ENCODE measurements around the gene VTCN1.

VTCN1 gene

GRCh38 chr1:117208580-117208979, 2.1 kb downstream of the VTCN1 start:
- DNase-seq: no peak

GRCh38 chr1:117205368-117205767, 5.4 kb downstream of the VTCN1 start:
- no peak for DNase-seq

GRCh38 chr1:117201808-117202207, 8.9 kb downstream of the VTCN1 start:
- no peak for DNase-seq

- DNase-seq: no peak
Observed at GRCh38 chr1:117198097-117198496, 12.6 kb downstream of the VTCN1 start.

- DNase-seq: no peak
Observed at GRCh38 chr1:117189726-117190125, 21.0 kb downstream of the VTCN1 start.

- DNase-seq: peak; percentile 10
Observed at GRCh38 chr1:117188816-117189437, 21.8 kb downstream of the VTCN1 start.

- peak; percentile 44 for DNase-seq
Observed at GRCh38 chr1:117188170-117188815, 22.4 kb downstream of the VTCN1 start.

- DNase-seq: no peak
Observed at GRCh38 chr1:117183112-117183511, 27.6 kb downstream of the VTCN1 start.

- no peak for DNase-seq
Observed at GRCh38 chr1:117182319-117182718, 28.4 kb downstream of the VTCN1 start.

GRCh38 chr1:117181630-117182041, 29.1 kb downstream of the VTCN1 start:
- DNase-seq: no peak

GRCh38 chr1:117180147-117180967, 30.4 kb downstream of the VTCN1 start:
- DNase-seq: no peak

- no peak for DNase-seq
Observed at GRCh38 chr1:117179471-117179870, 31.3 kb downstream of the VTCN1 start.

GRCh38 chr1:117178756-117179155, 32.0 kb downstream of the VTCN1 start:
- peak; percentile 28 for DNase-seq

- DNase-seq: no peak
Observed at GRCh38 chr1:117177376-117177775, 33.4 kb downstream of the VTCN1 start.

GRCh38 chr1:117176579-117176978, 34.1 kb downstream of the VTCN1 start:
- DNase-seq: peak; percentile 28

GRCh38 chr1:117174851-117175250, 35.9 kb downstream of the VTCN1 start:
- DNase-seq: no peak

- no peak for DNase-seq
Observed at GRCh38 chr1:117173691-117174090, 37.0 kb downstream of the VTCN1 start.

GRCh38 chr1:117173006-117173405, 37.7 kb downstream of the VTCN1 start:
- DNase-seq: no peak

GRCh38 chr1:117171900-117172511, 38.7 kb downstream of the VTCN1 start:
- no peak for DNase-seq

- no peak for DNase-seq
Observed at GRCh38 chr1:117169871-117170596, 40.7 kb downstream of the VTCN1 start.

GRCh38 chr1:117167402-117167801, 43.3 kb downstream of the VTCN1 start:
- peak; percentile 45 for DNase-seq

GRCh38 chr1:117166076-117166475, 44.7 kb downstream of the VTCN1 start:
- peak; percentile 66 for DNase-seq

GRCh38 chr1:117164209-117164608, 46.5 kb downstream of the VTCN1 start:
- no peak for DNase-seq

All from fibroblast of skin of right biceps (primary cell).